HUES6 (cell line): Measurements from ENCODE around the gene SLC22A23.

Source experiments
- H3K27ac ChIP-seq: 2 replicates; pipeline ENCODE4 v1.7.0; 2013; ENCODE audit warnings: low read depth, mild to moderate bottlenecking, low read length, inconsistent platforms
- H3K27me3 ChIP-seq: 2 replicates; pipeline ENCODE4 v1.6.1; 2013; ENCODE audit warnings: low read length; ENCODE audit not compliant: control insufficient read depth, insufficient read depth
- H3K36me3 ChIP-seq: 2 replicates; pipeline ENCODE4 v1.6.1; 2013; ENCODE audit warnings: low read length; ENCODE audit not compliant: control insufficient read depth, insufficient read depth
- H3K4me1 ChIP-seq: 2 replicates; pipeline ENCODE4 v1.6.1; 2013; ENCODE audit warnings: low read length; ENCODE audit not compliant: control insufficient read depth, insufficient read depth
- H3K4me3 ChIP-seq: 2 replicates; pipeline ENCODE4 v1.5.1; 2013; ENCODE audit warnings: low read depth, low read length
- H3K9ac ChIP-seq: one replicate; pipeline ENCODE4 v1.6.1; 2013; ENCODE audit warnings: mild to moderate bottlenecking, low read length
- H3K9me3 ChIP-seq: 2 replicates; pipeline ENCODE4 v1.6.1; 2013; ENCODE audit warnings: low read depth, low read length; ENCODE audit not compliant: control insufficient read depth, insufficient read depth

The SLC22A23 gene

GRCh38 chr6:3352678-3353077, 104.2 kb downstream of the SLC22A23 start:
- Histone ChIP-seq H3K4me3 (no peak overlapping the region), H3K36me3 (no peaks in the 10 kb centered on the region), H3K9ac (no peak overlapping the region), H3K27ac (no peak overlapping the region), H3K4me1 (peaks cover 57% of the 10 kb centered on the region), H3K9me3 (no peaks in the 10 kb centered on the region), H3K27me3 (no peaks in the 10 kb centered on the region)

GRCh38 chr6:3351829-3352524, 104.9 kb downstream of the SLC22A23 start:
- Histone ChIP-seq H3K9ac (no peak overlapping the region), H3K27ac (no peak overlapping the region), H3K4me3 (no peak overlapping the region), H3K36me3 (no peaks in the 10 kb centered on the region), H3K9me3 (no peaks in the 10 kb centered on the region), H3K27me3 (no peaks in the 10 kb centered on the region), H3K4me1 (peaks cover 51% of the 10 kb centered on the region)

GRCh38 chr6:3351105-3351676, 105.7 kb downstream of the SLC22A23 start:
- Histone ChIP-seq H3K27ac (no peak overlapping the region), H3K27me3 (no peaks in the 10 kb centered on the region), H3K9me3 (no peaks in the 10 kb centered on the region), H3K36me3 (no peaks in the 10 kb centered on the region), H3K4me1 (peaks cover 44% of the 10 kb centered on the region), H3K4me3 (no peak overlapping the region), H3K9ac (no peak overlapping the region)

GRCh38 chr6:3350252-3350796, 106.5 kb downstream of the SLC22A23 start:
- Histone ChIP-seq H3K27me3 (no peaks in the 10 kb centered on the region), H3K9ac (no peak overlapping the region), H3K4me1 (peaks cover 40% of the 10 kb centered on the region), H3K36me3 (no peaks in the 10 kb centered on the region), H3K9me3 (no peaks in the 10 kb centered on the region), H3K4me3 (no peak overlapping the region), H3K27ac (no peak overlapping the region)

- no peaks in the 10 kb centered on the region for H3K36me3 ChIP-seq
- no peak overlapping the region for H3K9ac ChIP-seq
- no peak overlapping the region for H3K4me3 ChIP-seq
- no peaks in the 10 kb centered on the region for H3K9me3 ChIP-seq
- H3K27ac ChIP-seq: no peak overlapping the region
- H3K4me1 ChIP-seq: peaks cover 36% of the 10 kb centered on the region
- no peaks in the 10 kb centered on the region for H3K27me3 ChIP-seq
Observed at GRCh38 chr6:3349388-3350251, 107.2 kb downstream of the SLC22A23 start.

GRCh38 chr6:3348821-3349220, 108.0 kb downstream of the SLC22A23 start:
- H3K9me3 ChIP-seq: no peaks in the 10 kb centered on the region
- H3K27me3 ChIP-seq: no peaks in the 10 kb centered on the region
- no peak overlapping the region for H3K4me3 ChIP-seq
- peaks cover 34% of the 10 kb centered on the region for H3K4me1 ChIP-seq
- H3K36me3 ChIP-seq: no peaks in the 10 kb centered on the region
- H3K9ac ChIP-seq: no peak overlapping the region
- no peak overlapping the region for H3K27ac ChIP-seq

- Histone ChIP-seq H3K36me3 (no peaks in the 10 kb centered on the region), H3K27me3 (no peaks in the 10 kb centered on the region), H3K27ac (no peak overlapping the region), H3K9me3 (no peaks in the 10 kb centered on the region), H3K4me1 (peaks cover 38% of the 10 kb centered on the region), H3K4me3 (no peak overlapping the region), H3K9ac (no peak overlapping the region)
Observed at GRCh38 chr6:3347826-3348225, 109.0 kb downstream of the SLC22A23 start.

- H3K4me3 ChIP-seq: no peak overlapping the region
- H3K27ac ChIP-seq: no peak overlapping the region
- no peaks in the 10 kb centered on the region for H3K27me3 ChIP-seq
- peaks cover 43% of the 10 kb centered on the region for H3K4me1 ChIP-seq
- H3K36me3 ChIP-seq: no peaks in the 10 kb centered on the region
- no peak overlapping the region for H3K9ac ChIP-seq
- H3K9me3 ChIP-seq: no peaks in the 10 kb centered on the region
Observed at GRCh38 chr6:3347247-3347646, 109.6 kb downstream of the SLC22A23 start.

GRCh38 chr6:3346476-3346875, 110.4 kb downstream of the SLC22A23 start:
- Histone ChIP-seq H3K9me3 (no peaks in the 10 kb centered on the region), H3K27ac (no peak overlapping the region), H3K4me1 (peaks cover 43% of the 10 kb centered on the region), H3K27me3 (no peaks in the 10 kb centered on the region), H3K4me3 (no peak overlapping the region), H3K9ac (no peak overlapping the region), H3K36me3 (no peaks in the 10 kb centered on the region)

GRCh38 chr6:3345836-3346235, 111.0 kb downstream of the SLC22A23 start:
- Histone ChIP-seq H3K4me1 (peaks cover 44% of the 10 kb centered on the region), H3K9me3 (no peaks in the 10 kb centered on the region), H3K4me3 (no peak overlapping the region), H3K27ac (no peak overlapping the region), H3K36me3 (no peaks in the 10 kb centered on the region), H3K9ac (no peak overlapping the region), H3K27me3 (no peaks in the 10 kb centered on the region)
